NCI-H1092 (cell line): Measurements from ENCODE around the gene AGO1.
"Not testable (repeated sequence)": the region's sequence is repeated elsewhere in the genome, so short reads cannot be mapped to it uniquely, and the experiment has no call there.

Experiments used
- DNase-seq: peaks from one replicate; lab custom pipeline; 2025; lab: John Stamatoyannopoulos, UW

The AGO1 gene

DNA sequence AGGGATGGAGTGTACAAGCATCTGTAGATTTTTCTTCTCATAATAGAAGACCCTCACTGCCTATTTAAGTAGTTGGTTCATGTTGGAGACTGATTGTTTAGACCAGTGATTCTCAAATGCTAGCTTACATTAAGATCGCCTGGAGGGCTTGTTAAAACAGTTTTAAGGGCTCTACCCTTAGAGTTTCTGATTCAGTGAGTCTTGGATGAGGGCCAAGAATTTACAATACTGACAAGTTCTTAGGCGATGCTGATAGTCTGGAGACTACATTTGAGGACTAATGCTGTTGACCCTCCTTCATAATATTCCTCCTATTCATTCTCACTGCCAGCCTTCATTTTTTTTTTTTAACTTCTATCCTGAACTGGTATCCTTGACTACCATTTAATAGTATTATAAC, 32.7 kb downstream of the AGO1 start:
- no peak for DNase-seq

GRCh38 chr1:35923791-35924221, 40.8 kb downstream of the AGO1 start:
- DNase-seq: no peak

DNA sequence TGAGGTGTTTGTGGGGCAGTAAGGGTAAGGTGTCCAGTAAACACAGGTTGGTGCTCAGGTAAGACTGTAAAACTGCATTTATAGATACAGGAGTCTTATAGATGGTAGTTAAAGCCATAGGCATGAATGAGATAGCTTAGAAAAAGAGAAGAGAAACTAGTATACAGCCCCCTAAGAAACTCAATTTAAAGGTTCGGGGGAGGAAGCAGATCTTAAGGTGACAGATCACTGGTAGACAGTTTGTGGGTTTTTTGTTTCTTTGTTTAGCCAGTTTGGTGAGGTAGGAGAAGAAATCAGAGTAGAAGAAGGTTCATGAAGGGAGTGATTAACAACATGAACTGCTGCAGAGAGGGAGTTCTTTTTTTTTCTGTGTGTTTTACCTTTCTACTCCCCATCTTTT, 41.8 kb downstream of the AGO1 start:
- no peak for DNase-seq

DNA sequence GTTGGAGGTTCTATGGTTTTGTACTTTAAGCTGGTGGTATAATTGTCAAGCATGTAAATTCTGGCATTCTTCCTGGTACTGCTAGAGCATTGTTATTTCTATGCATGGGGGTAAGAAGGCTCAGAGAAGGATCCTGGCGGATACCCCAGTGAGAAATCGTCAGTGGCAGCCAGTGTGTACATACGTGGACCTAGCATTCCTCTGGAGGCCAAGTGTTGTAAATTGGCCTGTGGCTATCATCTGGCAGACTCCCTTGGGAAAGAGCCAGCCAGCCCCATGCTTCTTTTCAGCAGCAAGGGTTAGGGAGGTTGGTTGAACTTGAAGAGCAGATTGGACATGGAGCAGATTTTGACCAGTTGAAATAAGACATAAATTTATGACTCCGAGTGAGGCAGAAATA, 42.7 kb downstream of the AGO1 start:
- no peak for DNase-seq

DNA sequence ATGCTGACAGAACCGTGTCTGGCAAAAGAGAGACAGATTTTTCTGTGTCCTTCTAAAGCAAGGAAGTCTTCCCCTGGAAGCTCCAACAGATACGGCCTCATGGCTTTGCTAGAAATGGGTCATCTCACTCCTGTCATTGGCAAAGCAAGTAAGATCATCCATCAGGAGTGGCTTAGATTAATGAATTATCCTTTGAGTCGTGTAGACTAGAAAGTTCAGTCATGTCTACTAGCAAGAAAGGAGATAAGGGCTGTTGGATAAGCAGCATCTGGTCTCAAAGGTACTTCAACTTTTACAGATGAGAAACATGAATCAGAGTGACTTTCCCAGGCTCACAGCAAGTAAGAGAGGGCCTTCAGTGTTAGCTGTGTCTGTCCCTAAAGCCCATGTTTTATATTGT, 44.5 kb downstream of the AGO1 start:
- no peak for DNase-seq

DNA sequence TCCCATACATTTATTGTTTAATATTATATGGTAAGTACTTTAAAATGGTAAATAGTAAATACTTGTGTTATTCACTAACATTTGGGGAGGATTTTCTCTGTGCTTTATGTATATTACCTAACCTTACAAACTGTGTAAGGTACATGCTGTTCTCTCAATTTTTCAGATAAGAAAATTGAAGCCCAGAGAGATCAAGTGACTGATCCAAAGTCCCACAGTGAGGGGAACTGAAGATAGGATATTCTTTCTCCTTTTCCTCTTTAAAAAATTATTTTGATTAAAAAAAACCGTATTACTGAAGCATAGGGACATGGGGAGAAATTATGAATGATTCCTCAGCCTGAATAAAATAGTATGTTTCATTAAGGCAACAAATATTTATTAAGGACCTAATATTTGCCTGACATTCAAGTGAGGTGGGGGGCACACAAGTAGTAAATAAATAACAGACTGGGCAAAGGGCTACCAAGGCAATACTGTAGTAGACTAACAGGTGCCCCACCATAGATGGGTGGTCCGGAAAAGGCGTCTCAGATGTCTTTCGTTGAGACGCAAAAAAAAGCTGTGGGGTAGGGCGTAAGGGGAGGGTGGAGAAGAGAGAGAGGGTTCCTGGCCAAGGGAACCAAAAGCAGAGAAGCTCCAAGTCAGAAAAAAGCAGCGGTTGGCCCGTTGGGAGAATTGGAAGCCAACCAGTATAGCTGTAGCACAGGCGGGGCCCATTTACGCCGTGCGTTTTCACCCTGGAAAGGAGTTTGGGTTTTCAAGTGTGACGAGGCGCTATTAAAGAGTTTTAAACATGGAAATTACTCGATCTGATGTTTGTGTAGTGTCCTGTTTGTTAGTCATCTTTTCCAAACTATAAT, 47.0 kb downstream of the AGO1 start:
- peak; percentile 34 for DNase-seq

DNA sequence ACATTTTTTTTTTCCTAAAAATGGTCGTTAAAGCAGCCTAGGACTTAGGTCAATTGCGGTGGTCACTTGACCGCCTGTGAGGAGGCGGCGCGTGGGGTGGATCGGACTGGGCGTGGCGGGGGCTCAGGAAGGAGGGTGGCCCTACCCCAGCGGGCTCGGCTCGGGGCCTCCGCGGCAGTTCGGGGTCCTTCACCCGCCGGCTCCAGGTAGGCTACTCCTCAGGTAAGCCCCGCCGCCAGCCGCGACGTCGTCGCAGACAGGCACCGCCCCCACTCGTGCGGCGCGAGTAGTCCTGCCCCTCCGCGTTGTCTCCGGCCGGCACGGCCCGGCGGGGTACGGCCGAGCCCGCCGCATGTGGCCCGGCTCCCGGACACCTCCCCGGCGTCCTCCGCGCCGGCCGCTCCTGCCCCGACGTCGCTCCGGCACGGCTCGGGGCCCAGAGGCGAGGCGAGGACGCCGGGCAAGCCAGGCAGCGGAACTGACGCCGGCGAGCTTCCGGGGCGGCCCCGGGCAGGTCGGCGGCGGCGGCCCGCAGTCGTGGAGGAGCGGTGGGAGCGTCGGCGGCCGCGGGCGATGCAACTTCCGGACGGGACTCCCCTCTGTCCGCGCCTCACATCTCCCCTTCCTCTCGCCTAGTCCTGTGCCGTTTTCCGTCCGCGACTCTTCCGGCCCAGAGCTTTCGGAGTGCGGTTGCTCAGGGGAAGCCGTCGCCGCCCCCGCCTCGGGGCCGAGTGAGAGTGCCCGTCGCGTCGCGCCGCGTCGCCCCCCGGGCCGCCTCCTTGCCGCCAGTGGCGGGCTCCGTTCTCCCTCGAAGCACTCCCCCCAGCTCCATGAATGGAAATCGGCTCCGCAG, 47.8 kb downstream of the AGO1 start, which contains the start of gene AGO3:
TSS of gene AGO3 (plus strand) at position 513 of the 853 bp plus-strand sequence. CDS start at position 835, 322 bp downstream.
- peak; percentile 91 for DNase-seq

- DNase-seq: peak; percentile 9
Measured at GRCh38 chr1:35931446-35932157, 48.6 kb downstream of the AGO1 start.

DNA sequence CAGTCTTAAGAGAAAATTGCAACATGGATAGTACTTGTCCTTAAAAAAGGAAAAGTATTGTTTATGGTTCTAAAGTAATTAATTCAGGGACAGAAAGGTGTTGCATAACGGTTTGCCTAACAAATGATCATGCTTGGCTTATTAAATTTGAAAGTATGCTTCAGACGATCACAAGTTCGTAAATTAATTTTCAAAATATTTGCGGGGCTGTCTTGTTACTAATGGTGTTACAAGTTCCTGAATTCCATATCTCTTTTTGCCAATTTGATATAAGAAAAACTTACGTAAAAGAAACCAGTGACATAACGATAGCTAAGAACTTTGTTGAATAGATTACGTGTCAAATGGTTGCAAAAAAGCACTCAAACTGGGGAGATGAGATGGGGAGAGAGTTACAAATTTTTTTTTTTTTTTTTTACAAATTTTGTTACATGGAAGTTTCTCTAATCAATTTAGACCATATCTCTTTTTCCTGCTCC, 49.2 kb downstream of the AGO1 start:
- DNase-seq: no peak

DNA sequence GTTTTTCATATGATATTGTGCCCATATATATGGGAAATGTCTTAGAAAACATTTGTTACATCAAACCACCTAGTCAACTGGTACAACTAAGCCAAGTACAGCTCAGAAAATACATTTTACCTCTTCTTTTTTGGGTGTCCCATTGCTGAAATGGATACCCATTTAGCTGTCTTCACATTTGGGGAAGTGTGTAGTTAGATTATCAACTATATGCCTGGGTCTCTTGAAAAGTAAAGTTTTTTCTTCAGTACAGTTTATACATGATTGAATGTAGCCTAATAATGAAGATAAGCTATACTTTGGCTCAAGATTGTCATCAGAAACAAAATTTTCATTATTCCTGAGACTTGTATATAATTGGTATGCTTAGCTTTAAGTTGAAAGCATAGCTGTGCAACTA, 49.9 kb downstream of the AGO1 start:
- DNase-seq: no peak

- DNase-seq: no peak
Measured at GRCh38 chr1:35935442-35936388, 52.7 kb downstream of the AGO1 start.

DNA sequence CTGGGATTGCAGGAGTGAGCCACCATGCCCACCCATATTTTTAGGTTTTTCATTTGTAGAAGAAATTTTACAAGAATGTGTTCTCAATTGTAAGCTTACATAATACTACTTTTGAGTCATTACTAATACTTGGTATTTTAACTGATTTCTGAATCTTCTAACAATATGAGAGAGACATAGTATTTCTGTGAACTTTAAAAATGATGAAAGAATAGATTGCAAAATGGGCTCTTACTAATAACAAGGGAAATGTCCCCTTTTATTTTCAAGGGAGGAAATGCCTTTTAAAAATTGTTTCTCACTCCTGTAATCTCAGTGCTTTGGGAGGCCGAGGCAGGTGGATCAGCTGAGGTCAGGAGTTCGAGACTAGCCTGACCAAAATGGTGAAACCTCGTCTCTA, 53.8 kb downstream of the AGO1 start:
- no peak for DNase-seq

- DNase-seq: no peak
Measured at GRCh38 chr1:35939484-35939883, 56.5 kb downstream of the AGO1 start.

- no peak for DNase-seq
Measured at GRCh38 chr1:35945327-35945726, 62.3 kb downstream of the AGO1 start.

DNA sequence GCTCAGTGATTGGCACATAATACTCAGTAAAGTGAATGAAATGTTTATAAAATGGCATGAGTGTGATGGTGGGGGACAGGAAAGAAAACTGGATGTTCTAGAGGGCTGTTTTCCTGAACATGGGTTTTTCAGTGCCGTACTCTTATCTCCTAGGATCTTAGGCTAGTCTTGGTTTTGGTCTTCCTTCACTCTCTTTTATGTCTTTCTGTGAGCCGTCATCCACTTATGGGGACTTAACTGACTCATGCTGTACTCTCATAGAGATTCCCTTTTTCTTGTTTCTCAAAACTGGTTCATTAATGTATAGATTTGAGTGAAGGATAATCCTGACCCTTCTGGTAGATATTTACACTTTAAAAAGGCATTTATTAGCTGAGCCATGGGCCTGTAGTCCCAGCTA, 64.5 kb downstream of the AGO1 start:
- no peak for DNase-seq

DNA sequence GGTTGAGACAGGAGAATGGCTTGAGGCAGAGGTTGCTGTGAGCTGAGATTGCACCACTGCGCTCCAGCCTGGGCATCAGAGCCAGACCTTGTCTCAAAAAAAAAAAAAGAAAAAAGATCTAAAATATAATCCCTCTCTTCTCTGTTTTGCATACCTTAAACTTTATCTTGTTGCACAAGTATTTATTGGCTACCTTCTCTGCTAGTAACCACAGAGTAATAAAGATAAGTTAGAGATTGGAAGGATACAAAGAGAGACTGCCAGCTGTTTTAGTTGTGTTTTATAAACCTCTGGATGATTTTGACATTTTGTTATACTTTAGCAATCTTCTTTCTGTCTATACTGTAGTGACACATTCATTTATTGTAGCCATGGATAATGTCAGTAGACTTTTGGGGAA, 75.5 kb downstream of the AGO1 start:
- no peak for DNase-seq

GRCh38 chr1:35959304-35959703, 76.3 kb downstream of the AGO1 start:
- DNase-seq: no peak

DNA sequence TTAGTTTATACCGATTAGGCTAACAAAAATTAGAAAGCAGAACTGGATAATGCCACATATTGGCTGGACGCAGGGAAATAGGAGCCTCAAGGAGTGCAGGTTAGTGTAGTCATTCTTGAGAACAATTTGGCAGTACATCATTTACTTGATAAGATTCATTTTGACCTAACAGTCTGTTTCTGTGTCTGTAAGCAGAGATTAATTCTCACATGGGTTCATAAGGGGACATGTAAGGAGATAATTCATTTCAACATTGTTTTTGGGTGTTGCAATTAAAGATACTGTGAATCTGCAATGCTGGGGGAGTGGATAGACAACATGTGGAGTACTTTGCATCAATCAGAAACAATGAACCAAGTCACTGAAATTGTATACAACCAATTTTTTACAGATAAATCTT, 79.9 kb downstream of the AGO1 start:
- DNase-seq: no peak

- DNase-seq: not testable (repeated sequence)
Measured at GRCh38 chr1:35964277-35964676, 81.3 kb downstream of the AGO1 start.

DNA sequence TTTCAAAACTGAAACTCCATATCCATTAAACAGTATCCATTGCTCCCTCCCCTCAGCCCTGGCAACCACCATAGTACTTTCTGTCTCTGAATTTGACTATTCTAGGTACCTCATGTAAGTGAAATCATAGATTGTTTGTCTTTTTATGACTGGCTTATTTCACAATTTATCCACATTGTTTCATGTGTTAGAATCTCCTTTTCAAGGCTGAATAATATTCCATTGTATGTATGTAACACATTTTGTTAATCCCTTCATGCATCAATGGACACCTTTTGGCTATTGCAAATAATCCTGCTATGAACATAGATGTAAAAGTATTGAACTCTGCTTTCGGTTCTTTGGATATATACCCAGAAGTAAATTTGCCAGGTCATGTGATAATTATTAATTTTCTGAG, 85.4 kb downstream of the AGO1 start:
- DNase-seq: no peak

DNA sequence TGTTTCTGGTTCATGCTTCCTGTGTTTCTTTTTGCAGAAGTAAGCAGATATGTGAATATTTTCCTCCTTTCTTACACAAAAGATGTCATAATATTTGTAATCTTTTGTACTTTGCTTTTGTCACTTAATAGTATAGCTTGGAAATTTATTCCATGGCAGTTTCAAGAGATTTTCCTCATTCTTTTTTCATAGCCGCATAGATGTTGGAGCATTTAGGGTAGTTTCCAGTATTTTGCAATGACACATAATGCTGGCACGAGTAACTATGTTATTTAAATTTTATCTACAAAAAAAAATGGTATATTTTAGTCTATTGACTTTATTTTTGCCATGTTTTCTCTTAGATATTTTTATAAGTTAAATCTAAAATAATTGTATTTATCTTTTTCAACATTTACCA, 88.6 kb downstream of the AGO1 start:
- no peak for DNase-seq
